HG03460 (cell line): ENCODE results near the gene VPS36.
A peak's percentile ranks its signal among the peaks of the same experiment; 100 is the strongest.
"Not testable (repeated sequence)": the region's sequence is repeated elsewhere in the genome, so short reads cannot be mapped to it uniquely, and the experiment has no call there.

Experiments used
- ATAC-seq: cut with Tn5 transposase; IDR thresholded peaks from one replicate; pipeline ENCODE4 v1.9.1; 2021; ENCODE audit not compliant: unreplicated experiment

Gene VPS36

DNA sequence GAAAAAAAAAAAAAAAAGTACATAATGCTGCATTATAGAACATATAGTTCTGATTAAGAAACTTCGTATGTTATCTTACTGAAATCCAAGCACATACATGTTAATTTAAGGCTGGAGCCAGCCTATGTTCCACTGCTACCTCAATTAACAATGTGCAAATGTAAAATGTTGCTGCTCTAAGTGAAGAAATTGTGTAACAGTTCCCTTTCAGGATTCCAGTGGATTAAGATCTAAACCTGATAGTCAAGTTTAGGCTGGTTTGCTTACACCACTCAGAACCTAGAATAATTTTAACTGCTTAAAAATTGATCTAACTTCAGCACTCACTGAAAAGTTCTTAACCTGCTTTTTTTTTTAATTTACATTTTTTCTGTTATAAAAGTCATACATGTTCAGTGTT, 4.2 kb downstream of the VPS36 start:
- no peak for ATAC-seq

- ATAC-seq, result no peak
These were observed 18.0 kb downstream of the VPS36 start for GRCh38 chr13:52432456-52432855.

DNA sequence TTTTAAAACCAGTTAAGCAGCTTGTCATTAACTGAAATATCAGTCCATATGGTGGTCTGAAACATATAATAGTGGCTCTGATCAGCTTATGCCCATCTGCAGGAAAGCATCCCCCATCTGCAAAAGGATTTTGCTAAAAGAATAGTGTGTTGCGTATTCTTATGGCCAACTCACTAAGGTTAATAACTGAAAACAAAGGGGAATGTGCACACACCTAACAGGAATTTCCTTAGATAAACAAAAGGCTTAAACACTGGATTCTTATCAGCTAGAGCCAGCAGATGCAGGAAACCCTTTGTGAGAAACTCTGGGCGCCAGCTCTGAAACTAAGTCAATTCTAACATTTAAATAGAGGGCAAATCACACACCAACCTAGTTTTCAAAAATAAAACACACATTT, 22.1 kb downstream of the VPS36 start:
- ATAC-seq, result no peak

GRCh38 chr13:52421216-52421615, 29.2 kb downstream of the VPS36 start:
- no peak for ATAC-seq

- no peak for ATAC-seq
These were observed 31.4 kb downstream of the VPS36 start for GRCh38 chr13:52419080-52419479.

DNA sequence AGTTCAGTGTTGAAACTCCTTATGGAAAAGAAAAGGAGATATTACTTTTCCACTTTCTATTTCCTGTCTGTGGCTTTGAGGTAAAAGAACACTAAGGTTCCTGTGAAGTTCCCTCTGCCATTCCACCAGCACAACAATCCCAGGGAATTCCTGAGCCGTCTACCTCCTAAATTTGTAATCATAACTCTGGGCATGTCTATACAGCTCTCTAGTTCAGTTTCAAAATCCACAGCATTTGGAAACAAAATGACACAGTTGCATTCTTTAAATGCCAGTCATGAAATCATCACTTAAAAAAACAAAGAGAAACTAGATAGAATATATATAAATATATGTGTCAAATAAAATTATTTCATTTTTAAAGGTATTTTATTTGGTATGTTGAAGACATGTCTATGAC, 35.5 kb downstream of the VPS36 start:
- ATAC-seq, result no peak

DNA sequence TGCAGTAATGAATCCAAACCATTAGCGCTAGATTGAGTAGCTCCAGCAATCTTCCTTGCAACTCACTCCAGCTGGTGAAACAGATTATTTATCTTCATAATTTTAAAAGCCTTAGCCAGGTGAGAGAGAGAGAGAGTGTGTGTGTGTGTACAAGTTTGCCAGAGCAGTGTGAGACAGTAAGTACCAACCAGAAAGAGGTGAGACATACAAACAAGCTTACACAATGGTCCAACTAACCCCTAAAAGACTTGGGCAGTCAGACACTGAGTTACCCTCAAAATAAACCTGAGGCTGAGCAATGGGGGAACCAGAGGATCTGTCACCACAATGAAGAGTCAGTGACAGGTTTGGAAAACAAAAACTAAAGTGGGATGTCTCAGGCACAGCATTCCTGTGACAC, 36.4 kb downstream of the VPS36 start:
- ATAC-seq, result no peak

DNA sequence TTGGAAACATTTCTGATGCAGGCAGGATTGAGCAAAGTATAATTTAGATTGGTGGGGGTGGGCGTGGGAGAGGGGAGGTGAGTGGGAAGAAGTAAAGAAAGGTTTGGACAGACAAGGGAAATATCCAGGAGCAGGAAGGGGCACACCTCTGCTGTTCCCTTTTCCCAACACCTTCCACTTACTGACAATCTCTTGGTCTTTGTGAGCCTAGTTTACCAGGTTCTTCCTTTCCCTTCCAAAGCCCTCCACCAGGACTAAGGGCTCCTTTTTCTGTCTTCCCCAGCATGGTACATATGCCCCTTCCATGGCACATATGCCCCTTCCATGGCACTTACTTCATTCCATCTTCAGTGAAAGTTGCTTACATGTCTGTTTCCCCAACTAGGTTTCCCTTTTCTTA, 38.3 kb downstream of the VPS36 start:
- ATAC-seq, result no peak

GRCh38 chr13:52411629-52412028, 38.8 kb downstream of the VPS36 start:
- ATAC-seq, result peak; percentile 94

DNA sequence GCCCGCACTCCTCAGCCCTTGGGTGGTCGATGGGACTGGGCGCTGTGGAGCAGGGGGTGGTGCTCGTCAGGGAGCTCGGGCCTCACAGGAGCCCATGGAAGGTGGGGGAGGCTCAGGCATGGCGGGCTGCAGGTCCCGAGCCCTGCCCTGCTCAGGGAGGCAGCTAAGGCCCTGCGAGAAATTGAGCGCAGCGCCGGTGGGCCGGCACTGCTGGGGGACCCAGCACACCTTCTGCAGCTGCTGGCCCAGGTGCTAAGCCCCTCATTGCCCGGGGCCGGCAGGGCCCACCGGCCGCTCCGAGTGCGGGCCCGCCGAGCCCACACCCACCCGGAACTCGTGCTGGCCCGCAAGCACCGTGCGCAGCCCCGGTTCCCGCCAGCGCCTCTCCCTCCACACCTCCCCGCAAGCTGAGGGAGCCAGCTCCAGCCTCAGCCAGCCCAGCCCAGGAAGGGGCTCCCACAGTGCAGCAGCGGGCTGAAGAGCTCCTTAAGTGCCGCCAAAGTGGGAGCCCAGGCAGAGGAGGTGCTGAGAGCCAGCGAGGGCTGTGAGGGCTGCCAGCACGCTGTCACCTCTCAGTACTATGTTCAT, 42.3 kb downstream of the VPS36 start:
- not testable (repeated sequence) for ATAC-seq

DNA sequence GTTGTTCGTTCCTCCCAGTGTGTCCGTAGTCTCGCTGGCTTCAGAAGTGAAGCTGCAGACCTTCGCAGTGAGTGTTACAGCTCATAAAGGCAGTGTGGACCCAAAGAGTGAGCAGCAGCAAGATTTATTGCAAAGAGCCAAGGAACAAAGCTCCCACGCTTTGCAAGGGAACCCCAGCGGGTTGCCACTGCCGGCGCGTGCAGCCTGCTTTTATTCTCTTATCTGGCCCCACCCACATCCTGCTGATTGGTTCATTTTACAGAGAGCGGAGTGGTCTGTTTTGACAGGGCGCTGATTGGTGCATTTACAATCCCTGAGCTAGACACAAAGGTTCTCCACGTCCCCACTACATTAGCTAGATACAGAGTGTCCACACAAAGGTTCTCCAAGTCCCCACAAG, 43.0 kb downstream of the VPS36 start:
- not testable (repeated sequence) for ATAC-seq

DNA sequence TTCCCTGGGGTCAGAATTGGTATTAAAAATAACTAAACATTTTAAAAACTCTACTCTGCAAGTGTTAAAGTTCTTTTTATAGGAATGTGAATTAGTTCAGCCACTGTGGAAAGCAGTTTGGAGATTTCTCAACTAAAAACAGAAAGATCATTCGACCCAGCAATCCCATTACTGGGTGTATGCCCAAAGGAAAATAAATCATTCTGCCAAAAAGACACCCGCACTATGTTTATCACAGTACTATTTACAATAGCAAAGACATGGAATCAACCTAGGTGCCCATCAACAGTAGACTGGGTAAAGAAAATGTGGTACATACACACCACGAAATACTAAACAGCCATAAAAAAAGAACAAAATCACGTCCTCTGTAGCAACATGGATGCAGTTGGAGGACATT, 43.8 kb downstream of the VPS36 start:
- no peak for ATAC-seq

DNA sequence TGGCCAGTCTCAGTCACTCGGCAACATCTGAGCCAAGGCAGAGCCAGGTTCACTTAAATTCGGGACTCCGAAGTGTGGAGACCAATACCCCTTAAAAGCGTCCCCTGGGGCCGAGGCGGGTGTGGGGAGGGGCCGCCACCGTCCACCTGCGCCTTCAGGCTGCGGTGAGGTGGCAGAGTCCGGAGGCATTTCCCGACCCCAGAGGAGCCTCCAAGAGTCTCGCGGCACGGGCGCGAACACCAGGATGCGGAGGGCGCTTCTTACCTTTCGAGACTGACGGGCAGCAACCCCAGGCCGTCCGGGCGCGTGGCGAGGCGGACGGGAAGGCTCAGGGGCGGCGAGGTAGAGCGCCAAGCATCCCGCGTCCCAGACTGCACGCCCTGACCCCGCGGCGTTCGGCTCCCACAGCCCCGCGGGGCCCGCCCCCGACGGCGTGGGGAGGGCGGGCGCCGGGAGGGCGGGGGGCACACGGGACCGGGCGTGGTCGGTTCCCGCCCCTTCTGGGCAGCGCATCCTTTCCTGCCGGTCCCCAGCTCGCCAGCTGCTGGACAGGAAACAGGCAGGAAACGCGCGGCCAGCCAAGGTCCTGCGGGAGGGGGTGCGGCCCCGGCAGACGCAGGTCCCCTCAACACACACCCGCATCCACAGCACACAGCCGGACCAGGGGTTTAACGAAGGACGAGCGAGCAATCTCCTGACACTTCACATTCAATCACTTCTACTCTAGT, 44.5 kb downstream of the VPS36 start, which contains the start of gene THSD1:
THSD1 (minus strand) TSS at position 406 of the 728 bp plus-strand sequence. CDS start 3,572 bp downstream, outside the sequence.
- no peak for ATAC-seq

DNA sequence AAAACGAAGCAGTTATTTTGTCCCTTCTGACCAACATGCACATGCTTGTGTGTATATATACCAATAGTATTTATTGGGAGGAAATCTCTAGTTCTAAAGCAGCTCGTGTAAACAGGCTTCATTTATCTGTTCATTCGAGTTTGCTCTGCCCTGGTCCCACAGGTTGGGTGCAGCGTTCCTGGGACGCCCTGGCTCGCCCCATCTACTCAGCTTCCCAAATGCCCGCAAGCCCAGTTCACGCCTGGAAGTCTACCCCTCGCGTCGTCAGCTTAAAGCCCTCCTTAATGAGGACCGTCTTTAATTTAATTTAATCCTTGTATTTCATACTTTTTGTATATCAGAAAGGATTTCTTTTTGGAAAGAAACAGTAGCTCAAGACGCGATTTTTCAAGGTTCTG, 45.1 kb downstream of the VPS36 start:
- no peak for ATAC-seq

- ATAC-seq, result no peak
These were observed 50.7 kb downstream of the VPS36 start for GRCh38 chr13:52399708-52400107.

GRCh38 chr13:52399046-52399445, 51.4 kb downstream of the VPS36 start:
- no peak for ATAC-seq

DNA sequence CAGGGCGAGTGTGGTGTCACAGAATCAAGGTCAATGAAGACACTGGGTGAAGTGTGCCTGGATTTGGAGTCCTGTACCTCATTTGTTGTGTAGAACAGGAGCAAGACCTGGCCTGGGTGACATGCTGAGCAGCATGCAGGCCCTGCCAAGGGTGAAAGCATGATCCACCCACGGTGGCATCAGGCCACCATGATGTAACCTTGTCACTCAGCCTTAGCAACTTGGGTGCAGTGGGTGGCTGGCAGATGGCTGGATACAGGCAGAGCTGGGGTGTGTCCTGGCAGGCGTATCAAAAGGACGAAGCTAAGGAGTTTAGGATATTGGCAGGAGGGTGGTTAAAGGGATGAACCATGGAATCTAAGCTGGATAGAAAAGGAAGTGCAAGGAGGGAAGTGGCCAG, 54.7 kb downstream of the VPS36 start:
- no peak for ATAC-seq

DNA sequence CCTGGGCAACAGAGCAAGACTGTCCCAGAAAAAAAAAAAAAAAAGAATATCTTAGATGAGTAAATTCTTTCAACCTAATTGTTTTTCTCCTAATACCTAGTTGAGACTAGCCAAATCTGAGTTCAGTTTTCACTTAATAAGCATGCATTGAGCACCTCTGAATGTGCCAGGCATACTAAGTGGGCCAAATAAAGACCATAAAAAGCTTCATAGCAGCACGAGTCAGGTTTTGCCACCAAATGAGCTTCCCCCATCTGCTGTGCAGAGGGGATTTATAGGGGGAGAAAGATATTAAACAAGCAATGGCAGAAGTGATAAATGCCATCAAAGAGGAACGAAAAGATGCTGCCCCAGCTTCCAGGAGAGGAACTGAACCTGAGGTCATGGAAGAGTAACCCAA, 55.8 kb downstream of the VPS36 start:
- ATAC-seq, result no peak

DNA sequence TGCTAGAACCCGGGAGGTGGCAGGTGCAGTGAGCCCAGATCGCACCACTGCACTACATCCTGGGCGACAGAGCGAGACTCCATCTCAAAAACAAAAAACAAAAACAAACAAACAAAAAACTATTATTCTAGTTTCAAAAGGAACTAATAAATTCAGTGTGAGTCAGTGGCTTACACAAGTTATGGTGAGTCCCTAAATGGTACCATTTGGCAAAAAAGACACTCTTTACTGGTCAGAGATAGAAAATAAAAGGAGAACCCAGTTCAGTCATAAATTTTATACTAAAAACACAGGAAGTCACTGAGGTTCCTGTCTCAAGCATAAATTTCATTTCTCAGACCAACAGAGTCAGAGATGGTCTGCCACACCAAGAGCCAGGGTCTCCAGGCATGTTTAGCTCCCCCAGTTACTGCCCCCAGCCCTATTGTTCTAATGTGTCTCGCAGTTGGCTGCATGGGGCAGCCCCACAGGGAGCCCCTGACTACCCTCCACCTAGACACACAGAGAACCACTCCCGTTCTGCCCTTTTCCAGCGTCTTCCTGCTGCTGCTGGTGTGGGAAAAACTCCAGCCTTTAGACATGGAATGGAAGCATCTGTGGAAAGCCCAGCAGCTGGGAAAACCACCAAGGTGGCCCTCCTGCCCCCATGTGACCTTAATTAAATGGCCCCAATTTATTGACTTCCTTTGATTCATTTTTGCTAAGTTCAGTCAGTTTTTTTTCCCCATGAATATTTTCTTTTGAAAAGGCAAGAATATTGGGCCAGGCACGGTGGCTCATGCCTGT, 56.7 kb downstream of the VPS36 start:
- no peak for ATAC-seq

- ATAC-seq, result no peak
These were observed 62.7 kb downstream of the VPS36 start for GRCh38 chr13:52387721-52388120.

DNA sequence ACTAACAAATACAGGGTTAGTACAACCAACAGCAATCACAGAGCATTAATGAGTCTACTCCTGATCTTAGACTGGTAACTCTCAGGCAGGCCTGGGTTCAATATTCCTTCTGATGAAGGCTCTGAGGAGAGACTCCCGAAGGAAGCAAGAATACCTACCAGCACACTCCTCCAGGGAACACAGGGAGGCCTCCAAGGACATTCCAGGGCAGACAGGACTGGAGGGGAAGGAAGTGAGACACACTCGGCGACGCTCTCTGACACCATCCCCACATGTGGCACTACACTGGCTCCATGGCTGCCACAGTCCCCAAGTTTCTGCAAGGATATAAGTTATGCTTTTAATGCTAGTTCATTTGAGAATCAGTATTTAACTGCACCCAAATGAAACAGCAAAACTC, 64.6 kb downstream of the VPS36 start:
- ATAC-seq, result no peak

DNA sequence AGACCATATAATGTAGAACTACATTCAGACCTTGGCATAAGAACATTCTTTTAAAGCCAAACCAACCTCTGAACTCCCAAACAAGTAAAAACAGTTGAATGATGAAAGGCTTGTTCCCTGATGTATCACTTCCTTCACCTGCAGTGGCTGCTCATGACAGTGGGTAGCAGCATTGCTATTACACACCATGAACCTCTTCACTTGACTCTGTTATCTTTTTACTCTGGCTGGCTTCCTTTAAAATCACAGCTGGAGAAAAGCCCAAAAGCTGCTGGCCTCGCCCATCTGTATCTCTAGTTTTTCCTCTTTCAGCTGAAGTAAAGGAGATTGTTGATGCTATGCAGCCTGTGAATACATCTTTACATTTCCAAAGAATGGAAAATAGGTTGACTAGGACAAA, 67.1 kb downstream of the VPS36 start:
- ATAC-seq, result no peak
